CD1c-positive myeloid dendritic cell (primary cell): ENCODE data around the gene VGLL4.
A peak's percentile ranks its signal among the peaks of the same experiment; 100 is the strongest.
"Not testable (repeated sequence)": the region's sequence is repeated elsewhere in the genome, so short reads cannot be mapped to it uniquely, and the experiment has no call there.

ENCODE experiments used
- DNase-seq: peaks from one replicate; pipeline ENCODE4 v3.0.0-alpha.2; 2016; ENCODE audit errors: extremely low spot score

The VGLL4 gene

DNA sequence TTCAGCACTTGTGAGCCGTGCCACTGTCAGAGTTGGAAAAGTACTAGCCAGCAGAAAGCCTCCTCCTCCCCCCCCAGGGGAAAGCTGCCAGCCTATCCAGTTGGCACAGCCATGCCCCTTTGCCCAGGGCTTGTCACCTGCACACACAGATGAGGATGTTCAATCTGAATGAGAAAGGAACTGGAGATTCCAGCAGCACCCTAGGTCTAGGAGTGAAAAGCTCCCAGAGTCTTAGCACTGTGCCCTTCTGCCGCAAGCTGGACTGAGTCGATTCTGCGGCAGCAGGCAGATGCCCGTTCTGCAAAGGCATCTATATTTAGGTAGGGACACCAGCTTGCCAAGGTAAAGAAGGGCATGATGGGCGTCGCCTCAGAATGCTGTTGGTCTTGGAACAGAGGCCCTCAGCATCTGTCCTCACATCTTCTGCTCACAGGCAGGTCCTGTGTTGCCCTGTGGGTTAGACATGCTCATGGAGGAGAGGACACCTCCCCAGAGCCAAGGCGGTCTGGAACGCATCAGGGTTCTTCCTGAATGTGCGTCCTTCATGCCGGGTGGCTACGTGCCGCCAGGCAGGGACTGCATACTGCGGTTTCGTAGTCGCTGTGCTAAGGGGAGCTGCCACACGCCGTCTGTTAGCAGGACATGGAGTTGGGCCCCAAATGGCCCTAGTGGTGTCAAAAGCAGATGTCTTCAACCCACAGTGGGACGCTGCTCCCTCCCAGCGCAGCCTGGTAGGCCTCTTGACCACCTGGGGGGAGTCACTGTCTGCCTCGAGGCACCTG, 109.5 kb downstream of the VGLL4 start:
- DNase-seq, result no peak

DNA sequence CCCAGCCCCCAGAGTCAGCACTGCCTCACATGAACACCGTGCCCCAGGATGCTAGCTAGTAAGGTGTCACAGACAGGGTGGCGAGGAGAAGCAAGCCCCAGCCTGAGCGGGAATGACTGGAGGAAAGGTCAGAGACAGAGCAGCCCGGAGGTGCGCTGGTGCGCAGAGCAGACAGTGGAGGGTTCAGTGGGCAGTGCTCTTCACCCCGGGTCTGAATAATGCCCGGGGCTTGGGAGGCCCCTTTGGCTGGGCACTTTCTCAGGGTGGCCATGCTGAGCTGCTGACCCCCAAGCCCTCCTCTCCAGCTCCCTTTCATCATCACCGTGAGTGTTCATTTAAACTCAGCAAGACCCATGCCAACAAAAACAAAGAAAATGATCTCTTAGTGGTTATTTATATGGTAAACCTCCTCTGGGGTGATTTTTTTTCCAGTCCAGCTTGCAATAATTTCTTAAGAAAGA, 110.8 kb downstream of the VGLL4 start:
- DNase-seq, result no peak

DNA sequence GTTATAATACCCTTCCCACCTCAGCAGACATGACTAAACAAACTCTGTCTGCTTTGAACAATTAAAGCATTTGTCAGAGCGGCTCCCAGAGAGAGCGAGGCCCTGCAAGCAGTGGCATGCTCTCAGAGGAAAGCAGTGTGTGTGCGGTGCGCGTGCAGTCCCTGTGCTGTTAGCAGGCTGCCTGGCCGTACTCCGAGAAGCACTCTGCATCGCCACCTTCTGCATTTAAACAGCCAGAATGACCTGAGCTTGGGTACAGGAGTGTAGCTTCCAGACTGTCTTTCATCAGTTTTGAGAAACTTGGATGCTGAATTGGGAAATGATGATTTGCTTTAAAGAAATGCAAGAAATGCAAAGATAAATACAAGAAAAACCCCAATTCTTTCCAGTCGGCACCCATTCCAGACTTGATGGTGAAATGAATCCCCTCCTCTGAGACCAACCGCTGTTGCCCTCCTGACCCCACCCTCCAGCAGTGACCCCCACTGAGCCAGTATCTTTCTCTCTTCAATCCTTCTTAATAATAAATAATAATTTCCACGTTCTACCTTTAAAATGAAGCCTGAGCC, 113.5 kb downstream of the VGLL4 start:
- DNase-seq, result no peak

DNA sequence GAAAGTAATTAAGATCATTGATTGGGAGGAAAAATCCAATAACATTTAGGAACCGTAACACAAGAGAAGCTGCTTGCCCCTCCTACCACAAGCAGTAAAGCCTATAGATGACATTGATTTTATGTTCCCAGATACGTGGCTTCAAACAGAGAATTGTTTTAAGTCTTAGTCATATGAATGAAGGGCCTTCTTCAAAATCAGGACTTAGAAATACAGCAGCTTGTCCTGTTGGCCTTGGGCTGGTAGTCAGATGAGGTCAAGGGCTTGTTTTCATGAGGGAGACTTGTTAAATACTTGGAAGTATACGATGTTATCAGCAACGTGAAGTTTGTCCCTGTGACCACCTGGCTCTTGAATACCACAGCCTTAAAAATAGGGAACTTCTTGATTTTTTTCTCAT, 114.4 kb downstream of the VGLL4 start:
- no peak for DNase-seq

DNA sequence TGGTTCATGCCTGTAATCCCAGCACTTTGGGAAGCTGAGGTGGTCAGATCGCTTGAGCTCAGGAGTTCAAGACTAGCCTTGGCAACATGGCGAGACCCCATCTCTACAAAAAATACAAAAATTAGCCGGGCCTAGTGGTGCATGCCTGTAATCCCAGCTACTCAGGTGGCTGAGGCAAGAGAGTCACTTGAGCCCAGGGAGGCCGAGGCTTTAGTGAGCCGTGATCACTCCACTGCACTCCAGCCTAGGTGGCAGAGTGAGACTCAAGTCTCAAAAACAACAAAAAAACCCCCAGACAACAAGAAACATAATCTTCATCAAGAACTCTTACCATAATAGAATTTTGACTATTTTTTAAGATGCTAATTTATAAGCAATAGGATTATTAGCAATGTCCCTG, 117.6 kb downstream of the VGLL4 start:
- not testable (repeated sequence) for DNase-seq

DNA sequence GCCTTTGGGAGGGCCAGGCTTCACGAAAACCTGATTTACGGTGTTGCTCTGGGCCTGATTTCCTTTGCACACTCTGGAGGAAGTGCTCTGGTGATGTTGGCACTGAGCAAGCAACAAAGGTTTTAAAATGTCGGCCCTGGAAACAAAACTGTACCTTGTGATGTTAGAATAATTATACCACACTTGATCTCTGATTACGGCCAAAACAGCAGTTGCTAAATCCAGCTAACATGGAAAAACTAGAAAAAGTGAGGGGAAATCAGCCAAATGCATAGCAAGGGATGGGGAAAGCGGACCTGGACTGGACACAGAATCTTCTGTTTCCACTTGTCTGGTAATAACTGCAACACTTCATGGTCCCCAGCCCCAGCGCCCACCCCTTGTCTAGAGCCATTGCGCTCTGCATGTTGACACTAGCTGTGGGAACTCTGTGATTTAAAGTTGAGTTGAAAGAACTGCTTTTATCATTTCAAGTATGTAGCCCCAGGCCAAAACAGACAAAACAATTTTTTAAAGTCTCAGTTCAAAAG, 120.1 kb downstream of the VGLL4 start:
- DNase-seq, result no peak

DNA sequence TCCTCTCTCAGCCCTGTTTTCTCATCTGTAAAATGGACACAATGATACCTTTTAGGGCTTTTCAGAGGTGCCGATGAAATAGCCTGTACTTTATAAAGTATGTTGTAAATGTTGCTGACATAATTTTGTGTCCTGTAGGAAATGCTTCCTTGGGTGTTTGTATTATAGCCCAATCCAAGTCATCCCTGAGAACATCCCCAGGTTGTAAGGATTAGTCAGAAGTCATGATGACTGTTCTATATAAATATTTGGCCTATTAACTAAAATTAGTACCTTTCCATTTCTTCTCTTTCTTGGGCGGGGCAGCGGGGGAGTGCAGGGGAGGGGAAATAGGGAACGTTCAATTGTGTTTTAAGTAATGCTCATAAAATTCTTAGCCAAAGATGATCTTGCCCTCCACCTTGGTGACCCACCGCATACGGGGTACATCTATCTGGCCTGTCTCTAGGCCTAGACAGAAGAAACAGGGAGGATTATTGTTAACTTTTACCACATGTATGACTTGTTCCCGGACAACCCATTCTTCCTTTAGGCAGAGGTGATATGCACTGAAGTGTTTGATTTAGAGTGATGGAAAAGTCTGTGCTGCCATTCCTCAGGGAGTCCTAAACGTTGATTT, 120.7 kb downstream of the VGLL4 start:
- no peak for DNase-seq

DNA sequence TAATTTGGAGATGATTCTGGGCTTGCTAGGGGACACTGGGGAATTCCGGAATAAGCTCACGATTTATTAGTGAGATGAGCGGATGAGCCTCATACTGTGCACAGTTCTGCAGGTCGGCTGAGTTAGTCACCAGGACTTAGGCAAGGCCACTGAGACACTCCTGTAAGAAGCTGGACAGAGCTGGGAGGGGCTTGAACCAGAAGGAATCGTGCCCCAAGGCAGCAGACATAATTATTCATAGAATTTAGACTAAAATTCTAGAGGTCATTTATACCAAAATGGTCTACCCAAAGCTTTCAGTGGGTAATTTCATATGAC, 121.4 kb downstream of the VGLL4 start:
- DNase-seq, result no peak

DNA sequence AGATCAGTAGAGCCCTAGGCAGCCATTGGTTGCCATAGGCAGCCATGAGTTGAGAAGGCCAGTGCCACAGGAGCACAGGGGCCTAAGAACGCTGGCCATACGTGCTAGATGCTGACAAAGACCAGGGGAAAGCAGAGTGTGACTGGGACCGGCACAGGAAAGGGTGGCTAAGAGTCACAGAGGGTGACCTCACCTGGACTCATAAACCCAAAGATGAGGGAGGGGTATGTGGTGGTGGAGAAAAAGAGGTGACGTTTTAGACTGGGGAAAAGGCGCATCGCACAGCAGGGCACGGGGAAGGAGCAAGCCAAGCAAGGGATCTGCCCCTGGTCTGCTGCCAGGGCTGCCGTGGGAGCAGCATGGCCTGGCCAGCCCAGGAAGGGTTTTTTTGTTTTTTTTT, 122.5 kb downstream of the VGLL4 start:
- no peak for DNase-seq

DNA sequence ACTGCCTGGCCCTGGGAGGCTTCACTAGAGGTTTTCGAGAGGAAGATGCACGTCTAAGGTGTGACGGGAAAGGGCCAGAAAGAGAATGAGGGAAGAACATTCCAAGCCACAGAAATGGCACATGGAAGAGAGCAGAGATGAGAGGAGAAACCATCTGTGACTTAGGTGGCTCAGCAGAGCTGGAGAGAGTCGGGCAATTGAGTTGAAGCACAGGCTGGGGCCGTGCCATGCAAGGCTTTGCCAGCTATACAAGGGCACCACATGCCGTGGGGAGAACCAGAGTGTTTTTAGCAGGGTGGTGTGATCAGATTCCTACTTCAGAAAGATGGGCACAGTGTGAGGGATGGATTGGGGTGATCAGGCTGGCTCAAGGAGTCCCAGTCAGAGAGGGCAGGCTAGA, 126.1 kb downstream of the VGLL4 start:
- DNase-seq, result no peak

DNA sequence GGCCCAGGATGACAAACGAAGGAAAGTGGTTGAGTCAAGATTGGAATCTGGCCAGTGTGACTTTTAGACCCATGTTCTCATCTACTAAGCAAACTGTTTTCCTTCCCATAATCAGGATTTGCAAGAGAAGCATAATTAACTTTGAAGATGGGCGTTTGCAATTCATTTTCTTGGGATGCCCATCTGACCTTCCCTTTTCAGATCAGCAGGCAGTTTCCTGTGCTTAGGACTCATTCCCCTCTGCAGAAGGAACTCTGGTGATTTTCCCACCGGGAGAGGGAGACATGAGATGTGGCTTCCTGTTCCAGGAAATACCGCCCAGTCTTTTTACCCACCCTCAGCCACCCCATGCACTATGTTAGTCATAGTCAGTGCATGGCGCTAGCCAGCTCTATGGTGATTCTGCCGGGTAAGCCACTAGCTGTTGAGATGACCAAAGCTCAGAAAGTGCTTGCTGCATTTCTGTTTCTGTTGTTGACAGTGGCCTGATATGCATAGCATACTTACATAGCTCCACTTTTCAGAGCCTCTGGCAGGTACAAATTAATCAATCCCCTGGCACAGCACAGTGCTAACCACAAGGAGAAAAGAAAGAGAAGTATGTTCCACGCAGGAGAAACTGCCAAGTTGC, 129.4 kb downstream of the VGLL4 start:
- peak; percentile 30 for DNase-seq

DNA sequence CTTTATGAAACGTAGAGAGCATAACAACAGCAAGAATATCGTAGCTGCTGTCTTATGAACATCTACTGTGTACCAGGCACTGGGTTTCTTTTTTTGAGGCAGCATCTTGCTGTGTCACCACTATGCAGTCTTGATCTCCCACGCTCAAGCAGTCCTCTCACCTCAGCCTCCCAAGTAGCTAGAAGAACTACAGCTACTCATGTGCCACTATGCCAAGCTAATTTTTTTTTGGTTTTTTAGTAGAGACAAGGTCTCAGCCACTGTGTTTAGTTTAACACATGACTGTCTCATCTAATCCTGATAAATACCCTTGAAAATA, 129.9 kb downstream of the VGLL4 start:
- no peak for DNase-seq

DNA sequence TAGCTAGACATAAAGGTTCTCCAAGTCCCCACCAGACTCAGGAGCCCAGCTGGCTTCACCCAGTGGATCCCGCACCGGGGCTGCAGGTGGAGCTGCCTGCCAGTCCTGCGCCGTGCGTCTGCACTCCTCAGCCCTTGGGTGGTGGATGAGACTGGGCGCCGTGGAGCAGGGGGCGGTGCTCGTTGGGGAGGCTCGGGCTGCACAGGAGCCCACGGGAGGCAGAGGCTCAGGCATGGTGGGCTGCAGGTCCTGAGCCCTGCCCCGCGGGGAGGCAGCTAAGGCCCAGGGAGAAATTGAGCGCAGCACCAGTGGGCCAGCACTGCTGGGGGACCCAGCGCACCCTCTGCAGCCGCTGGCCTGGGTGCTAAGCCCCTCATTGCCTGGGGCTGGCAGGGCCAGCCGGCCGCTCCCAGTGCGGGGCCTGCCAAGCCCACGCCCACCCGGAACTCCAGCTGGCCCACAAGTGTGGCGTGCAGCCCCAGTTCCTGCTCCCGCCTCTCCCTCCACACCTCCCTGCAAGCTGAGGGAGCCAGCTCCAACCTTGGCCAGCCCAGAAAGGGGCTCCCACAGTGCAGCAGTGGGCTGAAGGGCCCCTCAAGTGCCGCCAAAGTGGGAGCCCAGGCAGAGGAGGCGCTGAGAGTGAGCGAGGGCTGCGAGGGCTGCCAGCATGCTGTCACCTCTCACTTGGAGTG, 130.4 kb downstream of the VGLL4 start:
- DNase-seq, result not testable (repeated sequence)

DNA sequence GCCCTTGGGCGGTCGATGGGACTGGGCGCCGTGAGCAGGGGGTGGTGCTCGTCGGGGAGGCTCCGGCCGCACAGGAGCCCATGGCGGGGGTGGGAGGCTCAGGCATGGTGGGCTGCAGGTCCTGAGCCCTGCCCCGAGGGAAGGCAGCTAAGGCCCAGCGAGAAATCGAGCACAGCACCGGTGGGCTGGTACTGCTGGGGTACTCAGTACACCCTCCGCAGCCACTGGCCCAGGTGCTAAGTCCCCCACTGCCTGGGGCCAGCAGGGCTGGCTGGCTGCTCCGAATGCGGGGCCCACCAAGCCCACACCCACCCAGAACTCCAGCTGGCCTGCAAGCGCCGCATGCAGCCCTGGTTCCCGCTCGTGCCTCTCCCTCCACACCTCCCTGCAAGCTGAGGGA, 132.1 kb downstream of the VGLL4 start:
- DNase-seq, result not testable (repeated sequence)

DNA sequence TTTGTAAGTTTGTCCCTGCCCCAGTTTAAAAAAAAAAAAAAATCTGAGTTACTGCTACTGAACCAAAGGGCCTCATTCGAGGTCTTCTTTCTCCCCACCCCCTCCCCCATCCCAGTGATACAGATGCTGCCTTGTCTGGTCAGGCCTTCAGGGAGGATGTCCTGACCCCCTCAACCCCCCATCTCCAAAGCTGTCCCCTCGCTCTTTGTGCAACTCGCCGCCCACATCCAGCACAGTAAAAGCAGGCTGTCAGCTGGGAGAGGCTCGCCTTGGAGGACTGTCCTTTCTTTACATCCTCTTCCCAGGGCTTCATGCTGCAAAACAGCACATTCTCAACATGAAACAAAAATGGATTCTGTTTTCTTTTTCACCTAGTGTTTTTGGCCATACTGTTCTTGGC, 133.4 kb downstream of the VGLL4 start:
- no peak for DNase-seq

DNA sequence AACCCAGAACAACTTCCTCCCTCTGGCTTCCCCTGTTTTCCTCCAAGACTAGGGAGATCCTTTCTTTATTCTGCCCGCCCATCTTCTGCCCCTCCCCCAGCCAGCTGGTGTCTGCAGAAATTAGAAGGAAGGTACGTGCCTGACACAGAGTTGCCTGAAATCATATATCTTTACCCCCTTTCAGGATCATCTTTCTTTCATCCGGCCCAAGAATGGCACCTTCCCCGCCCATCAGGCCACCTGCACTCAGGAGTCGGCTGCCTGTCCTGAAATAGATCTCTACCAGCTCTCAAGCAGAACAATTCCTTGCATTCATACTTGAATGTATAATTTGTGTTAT, 133.7 kb downstream of the VGLL4 start:
- no peak for DNase-seq

DNA sequence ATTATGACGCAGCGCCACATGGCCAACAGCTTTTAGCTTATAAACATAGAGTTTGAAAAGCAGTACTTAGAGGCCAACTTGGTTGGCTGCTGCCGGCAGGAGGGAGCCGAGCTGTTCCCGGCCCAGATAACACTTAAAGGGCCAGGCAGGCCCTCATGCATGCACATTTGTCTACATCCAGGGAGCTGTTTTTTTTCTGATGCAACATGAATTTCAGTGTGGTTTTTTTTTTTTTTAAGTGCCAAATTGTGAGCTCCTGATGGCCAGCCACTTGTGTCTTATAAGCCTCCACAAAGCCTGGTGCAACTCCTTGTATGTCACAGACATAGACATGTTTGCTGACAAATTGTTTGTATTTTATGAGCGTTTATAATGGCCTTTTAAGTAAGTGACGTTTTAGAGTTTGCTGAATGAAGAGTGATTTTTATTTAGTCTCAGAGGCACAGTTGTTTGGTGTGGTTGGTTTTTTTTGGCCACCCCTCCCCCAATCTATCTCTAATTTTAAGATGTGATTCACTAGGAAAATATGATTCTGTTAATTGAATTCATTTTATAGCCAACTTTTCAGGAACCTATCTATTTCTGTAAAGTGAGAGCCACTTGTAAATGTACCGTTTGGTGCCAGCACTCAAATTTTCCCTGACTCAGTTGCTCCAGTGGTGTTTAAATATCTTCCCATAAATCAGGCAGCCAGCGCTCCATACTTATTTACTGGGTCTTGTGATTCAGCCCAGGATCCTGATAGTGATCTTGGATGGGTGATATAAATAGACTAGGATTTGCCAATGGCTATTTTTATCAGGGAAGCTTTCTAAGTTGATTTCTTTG, 134.3 kb downstream of the VGLL4 start:
- no peak for DNase-seq

DNA sequence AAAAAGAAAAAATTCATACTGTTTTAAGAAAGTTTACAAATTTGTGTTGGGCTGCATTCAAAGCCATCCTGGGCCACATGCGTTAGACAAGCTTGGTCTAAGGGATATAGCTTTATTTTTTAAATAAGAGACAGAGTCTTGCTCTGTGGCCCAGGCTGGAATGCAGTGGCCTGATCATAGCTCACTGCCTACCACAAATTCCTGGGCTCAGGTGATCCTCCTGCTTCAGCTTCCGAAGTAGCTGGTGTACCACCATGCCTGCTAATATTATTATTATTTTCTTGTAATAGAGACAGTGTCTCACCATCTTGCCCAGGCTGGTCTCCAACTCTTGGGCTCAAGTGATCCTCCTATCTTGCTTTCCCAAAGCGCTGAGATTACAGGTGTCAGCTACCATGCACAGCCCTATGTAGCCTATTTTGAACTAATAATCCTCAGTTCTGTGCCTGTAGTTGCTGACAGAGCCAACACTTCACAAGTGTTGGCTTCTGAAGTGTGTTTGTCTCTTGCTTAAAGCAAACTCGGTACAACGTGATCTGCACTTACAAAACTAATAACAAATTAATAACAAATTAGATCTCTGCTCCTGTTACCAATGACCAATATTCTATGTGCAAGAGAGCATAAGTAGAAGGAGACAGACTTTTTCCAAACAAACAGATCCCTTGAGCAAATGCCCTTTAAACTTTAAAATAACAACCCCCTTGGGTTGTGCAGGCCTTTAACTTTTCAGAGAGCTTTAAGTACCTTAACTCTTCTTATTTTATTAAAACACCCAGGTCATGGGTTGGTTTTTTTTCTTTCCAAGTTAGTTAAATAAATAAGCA, 135.2 kb downstream of the VGLL4 start:
- no peak for DNase-seq

DNA sequence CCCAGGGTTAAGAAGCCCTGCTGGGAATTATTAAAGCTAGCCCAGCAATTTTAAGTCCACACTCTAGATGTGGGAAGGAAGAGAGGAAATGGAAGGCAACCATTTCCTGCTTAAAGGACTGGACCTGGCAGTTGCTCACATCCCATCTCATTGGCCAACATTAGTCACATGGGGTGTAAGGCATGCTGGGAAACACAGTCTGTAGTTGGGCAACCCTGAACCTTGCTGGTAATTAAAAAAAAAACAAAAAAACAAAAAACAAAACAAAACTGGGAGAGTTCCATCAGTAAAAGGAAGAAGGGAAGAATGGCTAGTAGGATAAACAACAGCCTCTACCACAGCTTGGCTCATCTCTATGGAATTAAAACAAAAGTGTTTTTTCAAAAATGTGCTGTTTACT, 136.0 kb downstream of the VGLL4 start:
- DNase-seq, result no peak
